ENCODE results near the gene PCDHGA1. TPM values are rescaled to one million over a fixed set of nuclear protein-coding genes. Genes with fewer than 3 reads are reported as not detected.

The PCDHGA1 gene
- total RNA-seq, 2 donors from 2014 or later, result 0.33 to 0.78 TPM

DNA sequence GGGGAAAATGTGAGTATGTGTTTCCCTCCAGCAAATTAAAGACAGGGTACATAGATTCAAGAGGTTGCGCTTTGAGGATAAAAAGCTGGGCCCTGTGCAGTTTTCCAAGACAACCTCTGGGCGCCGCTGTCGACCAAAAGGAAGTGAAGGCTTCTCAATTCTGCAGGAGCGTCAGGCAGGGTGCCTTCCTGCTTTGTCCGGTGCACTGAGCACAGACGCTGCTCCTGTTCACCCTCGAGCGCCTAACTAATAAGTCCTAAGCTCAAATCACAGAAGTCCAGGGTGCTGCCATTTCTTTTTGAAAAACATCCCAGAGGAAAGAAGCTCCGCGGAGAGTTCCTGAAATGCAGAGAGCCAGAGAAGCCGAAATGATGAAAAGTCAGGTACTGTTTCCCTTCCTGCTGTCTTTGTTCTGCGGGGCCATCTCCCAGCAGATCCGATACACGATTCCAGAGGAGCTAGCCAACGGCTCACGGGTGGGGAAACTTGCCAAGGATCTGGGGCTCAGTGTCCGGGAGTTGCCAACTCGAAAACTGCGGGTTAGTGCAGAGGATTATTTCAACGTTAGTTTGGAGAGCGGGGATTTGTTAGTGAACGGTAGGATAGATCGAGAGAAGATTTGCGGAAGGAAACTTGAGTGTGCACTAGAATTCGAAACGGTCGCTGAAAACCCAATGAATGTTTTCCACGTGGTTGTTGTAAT lies 19.8 kb downstream of the PCDHGA1 start, which contains the start of gene PCDHGB1:
Gene PCDHGB1, plus strand, starts transcription at position 183 of the 703 bp plus-strand sequence. Its CDS starts 162 bp downstream, at position 345.
- TF ChIP-seq, protein P1, sequence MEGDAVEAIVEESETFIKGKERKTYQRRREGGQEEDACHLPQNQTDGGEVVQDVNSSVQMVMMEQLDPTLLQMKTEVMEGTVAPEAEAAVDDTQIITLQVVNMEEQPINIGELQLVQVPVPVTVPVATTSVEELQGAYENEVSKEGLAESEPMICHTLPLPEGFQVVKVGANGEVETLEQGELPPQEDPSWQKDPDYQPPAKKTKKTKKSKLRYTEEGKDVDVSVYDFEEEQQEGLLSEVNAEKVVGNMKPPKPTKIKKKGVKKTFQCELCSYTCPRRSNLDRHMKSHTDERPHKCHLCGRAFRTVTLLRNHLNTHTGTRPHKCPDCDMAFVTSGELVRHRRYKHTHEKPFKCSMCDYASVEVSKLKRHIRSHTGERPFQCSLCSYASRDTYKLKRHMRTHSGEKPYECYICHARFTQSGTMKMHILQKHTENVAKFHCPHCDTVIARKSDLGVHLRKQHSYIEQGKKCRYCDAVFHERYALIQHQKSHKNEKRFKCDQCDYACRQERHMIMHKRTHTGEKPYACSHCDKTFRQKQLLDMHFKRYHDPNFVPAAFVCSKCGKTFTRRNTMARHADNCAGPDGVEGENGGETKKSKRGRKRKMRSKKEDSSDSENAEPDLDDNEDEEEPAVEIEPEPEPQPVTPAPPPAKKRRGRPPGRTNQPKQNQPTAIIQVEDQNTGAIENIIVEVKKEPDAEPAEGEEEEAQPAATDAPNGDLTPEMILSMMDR (IDR thresholded peaks at IDR 0.05), result peak in 6 of 7 experiments; percentile 13 to 41 (median 38)
- TF ChIP-seq POLR2A (IDR thresholded peaks at IDR 0.05), result no peak
- H3K9me3 ChIP-seq, result peaks cover 0 to 47% (median 2%) of the 10 kb centered on the region in 3 donors
- DNase-seq (peak; percentile 31 to 54 (median 46)), ATAC-seq (peak; percentile 45)
- H3K27me3 ChIP-seq, result no peaks in the 10 kb centered on the region
- intact Hi-C loops (cut with DNase I), result no loop called here
- H3K27ac ChIP-seq, result no peak within 1 kb of the TSS
- WGBS, 2 donors, result 13 to 30% methylated on average over 29 of the region's 29 CpGs
- H3K4me1 ChIP-seq, result no peaks in the 10 kb centered on the region
- no peak within 1 kb of the TSS for H3K4me3 ChIP-seq
- H3K36me3 ChIP-seq (replicated peaks in 1 of 2; ENCODE audit: insufficient read depth in 1 of 2, low read depth in 2 of 2), result no peaks in the 10 kb centered on the region

DNA sequence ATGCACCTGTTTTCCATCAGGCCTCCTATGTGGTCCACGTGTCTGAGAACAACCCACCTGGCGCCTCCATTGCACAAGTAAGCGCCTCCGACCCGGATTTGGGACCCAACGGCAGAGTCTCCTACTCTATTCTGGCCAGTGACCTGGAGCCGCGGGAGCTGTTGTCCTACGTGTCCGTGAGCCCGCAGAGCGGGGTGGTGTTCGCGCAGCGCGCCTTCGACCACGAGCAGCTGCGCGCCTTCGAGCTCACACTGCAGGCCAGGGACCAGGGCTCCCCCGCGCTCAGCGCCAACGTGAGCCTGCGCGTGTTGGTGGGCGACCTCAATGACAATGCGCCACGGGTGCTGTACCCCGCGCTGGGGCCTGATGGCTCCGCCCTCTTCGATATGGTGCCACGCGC lies 21.3 kb downstream of the PCDHGA1 start:
- no peak overlapping the region for H3K27ac ChIP-seq
- 22 to 34% methylated on average over 14 to 24 of the region's 36 CpGs for WGBS, 2 donors
- TF ChIP-seq, protein P1 (IDR thresholded peaks at IDR 0.05), result no peak
- TF ChIP-seq POLR2A (IDR thresholded peaks at IDR 0.05), result no peak
- DNase-seq, result no peak
- intact Hi-C loops (cut with DNase I), result no loop called here
- H3K4me1 ChIP-seq, result no peaks in the 10 kb centered on the region
- peaks cover 0 to 58% (median 2%) of the 10 kb centered on the region in 3 donors for H3K9me3 ChIP-seq
- H3K36me3 ChIP-seq (replicated peaks in 1 of 2; ENCODE audit: insufficient read depth in 1 of 2, low read depth in 2 of 2), result no peaks in the 10 kb centered on the region
- no peak overlapping the region for H3K4me3 ChIP-seq
- H3K27me3 ChIP-seq, result no peaks in the 10 kb centered on the region
- ATAC-seq, result no peak

DNA sequence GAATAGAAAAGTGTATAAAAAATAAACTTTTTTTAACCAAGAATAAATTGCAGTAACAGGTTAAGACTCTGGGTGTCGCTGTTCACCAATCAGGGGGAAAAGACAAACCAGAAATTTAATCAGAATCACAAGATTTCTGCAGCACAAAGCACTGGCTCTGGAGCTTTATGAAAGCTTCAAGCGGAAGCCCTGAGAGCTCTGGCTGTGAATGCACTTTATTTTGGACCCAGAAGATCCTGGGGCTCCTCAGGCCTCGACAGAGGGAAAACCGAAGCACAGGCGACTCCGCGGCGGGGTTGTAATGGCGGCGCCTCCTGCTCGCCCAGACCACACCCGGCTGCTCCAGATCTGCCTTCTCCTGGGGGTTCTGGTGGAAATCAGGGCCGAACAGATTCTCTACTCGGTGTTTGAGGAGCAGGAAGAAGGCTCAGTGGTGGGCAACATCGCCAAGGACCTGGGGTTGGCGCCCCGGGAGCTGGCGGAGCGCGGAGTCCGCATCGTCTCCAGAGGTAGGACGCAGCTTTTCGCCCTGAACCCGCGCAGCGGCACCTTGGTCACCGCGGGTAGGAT lies 24.7 kb downstream of the PCDHGA1 start, which contains the start of gene PCDHGA4:
Gene PCDHGA4, plus strand, starts transcription at position 122 of the 570 bp plus-strand sequence. Its CDS starts 87 bp downstream, at position 209.
- Histone ChIP-seq H3K27me3 (no peaks in the 10 kb centered on the region), H3K4me1 (no peaks in the 10 kb centered on the region), H3K4me3 (no peak within 1 kb of the TSS), H3K9me3 (peaks cover 0 to 72% (median 2%) of the 10 kb centered on the region in 3 donors), H3K36me3 (replicated peaks in 1 of 2; ENCODE audit: insufficient read depth in 1 of 2, low read depth in 2 of 2) (no peaks in the 10 kb centered on the region), H3K27ac (no peak within 1 kb of the TSS)
- no peak for DNase-seq
- intact Hi-C loops (cut with DNase I), result no loop called here
- 12 to 17% methylated on average over 23 to 29 of the region's 29 CpGs for WGBS, 2 donors
- no peak for ATAC-seq
- TF ChIP-seq POLR2A (IDR thresholded peaks at IDR 0.05), result no peak
- TF ChIP-seq, protein P1 (IDR thresholded peaks at IDR 0.05), result peak in 6 of 7 experiments; percentile 10 to 38 (median 31)

DNA sequence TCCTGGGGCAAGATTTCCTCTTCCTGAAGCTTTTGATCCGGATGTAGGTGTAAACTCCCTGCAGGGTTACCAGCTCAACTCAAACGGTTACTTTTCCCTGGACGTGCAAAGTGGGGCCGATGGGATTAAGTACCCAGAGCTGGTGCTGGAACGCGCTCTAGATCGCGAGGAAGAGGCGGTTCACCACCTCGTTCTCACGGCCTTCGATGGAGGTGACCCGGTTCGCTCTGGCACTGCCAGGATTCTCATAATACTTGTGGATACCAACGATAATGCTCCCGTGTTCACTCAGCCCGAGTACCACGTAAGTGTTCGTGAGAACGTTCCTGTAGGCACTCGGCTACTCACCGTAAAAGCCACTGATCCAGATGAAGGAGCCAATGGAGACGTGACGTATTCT lies 25.3 kb downstream of the PCDHGA1 start:
- H3K4me1 ChIP-seq, result no peaks in the 10 kb centered on the region
- H3K9me3 ChIP-seq, result peaks cover 0 to 72% (median 3%) of the 10 kb centered on the region in 3 donors
- no peak overlapping the region for H3K27ac ChIP-seq
- TF ChIP-seq POLR2A (IDR thresholded peaks at IDR 0.05), result no peak
- TF ChIP-seq, protein P1 (IDR thresholded peaks at IDR 0.05), result no peak
- no peak overlapping the region for H3K4me3 ChIP-seq
- 33 to 54% methylated on average over 24 of the region's 24 CpGs for WGBS, 2 donors
- no peaks in the 10 kb centered on the region for H3K36me3 ChIP-seq (replicated peaks in 1 of 2; ENCODE audit: insufficient read depth in 1 of 2, low read depth in 2 of 2)
- H3K27me3 ChIP-seq, result no peaks in the 10 kb centered on the region
- intact Hi-C loops (cut with DNase I), result no loop called here
- ATAC-seq (no peak), DNase-seq (no peak)

All from body of pancreas (tissue), 4 donors.